ENCODE measurements around the gene CLVS2. TPM values are rescaled to one million over a fixed set of nuclear protein-coding genes. Genes with fewer than 3 reads are reported as not detected.

The CLVS2 gene
- total RNA-seq, 4 donors from 2014 or later: 0.09 to 0.13 TPM; not detected in 2

GRCh38 chr6:123074616-123075015, 78.6 kb downstream of the CLVS2 start:
- no peak overlapping the region for H3K27ac ChIP-seq
- TF ChIP-seq CTCF (IDR thresholded peaks at IDR 0.05): no peak
- no peak for TF ChIP-seq POLR2A (IDR thresholded peaks at IDR 0.05)
- no peak for DNase-seq
- H3K36me3 ChIP-seq: no peaks in the 10 kb centered on the region
- H3K9me3 ChIP-seq: no peaks in the 10 kb centered on the region
- no peaks in the 10 kb centered on the region for H3K4me1 ChIP-seq
- no peaks in the 10 kb centered on the region for H3K27me3 ChIP-seq
- H3K4me3 ChIP-seq: no peak overlapping the region

GRCh38 chr6:123085403-123085802, 89.4 kb downstream of the CLVS2 start:
- H3K27ac ChIP-seq: no peak overlapping the region
- H3K9me3 ChIP-seq: no peaks in the 10 kb centered on the region
- TF ChIP-seq POLR2A (IDR thresholded peaks at IDR 0.05) (no peak), CTCF (IDR thresholded peaks at IDR 0.05) (no peak)
- no peak for DNase-seq
- H3K36me3 ChIP-seq: no peaks in the 10 kb centered on the region
- no peak overlapping the region for H3K4me3 ChIP-seq
- no peaks in the 10 kb centered on the region for H3K4me1 ChIP-seq
- H3K27me3 ChIP-seq: no peaks in the 10 kb centered on the region

GRCh38 chr6:123089226-123089625, 93.2 kb downstream of the CLVS2 start:
- Histone ChIP-seq H3K27me3 (no peaks in the 10 kb centered on the region), H3K4me3 (no peak overlapping the region)

GRCh38 chr6:123091091-123091895, 95.3 kb downstream of the CLVS2 start:
- no peaks in the 10 kb centered on the region for H3K9me3 ChIP-seq
- no peaks in the 10 kb centered on the region for H3K36me3 ChIP-seq
- no peaks in the 10 kb centered on the region for H3K4me1 ChIP-seq
- H3K27ac ChIP-seq: no peak overlapping the region
- DNase-seq: no peak
- H3K4me3 ChIP-seq: no peak overlapping the region
- no peaks in the 10 kb centered on the region for H3K27me3 ChIP-seq
- TF ChIP-seq CTCF (IDR thresholded peaks at IDR 0.05) (no peak), POLR2A (IDR thresholded peaks at IDR 0.05) (no peak)

More at GRCh38 chr6:123089226-123089625, 93.2 kb downstream of the CLVS2 start:
- no peaks in the 10 kb centered on the region for H3K9me3 ChIP-seq
- no peaks in the 10 kb centered on the region for H3K4me1 ChIP-seq
- no peak overlapping the region for H3K27ac ChIP-seq
- no peaks in the 10 kb centered on the region for H3K36me3 ChIP-seq
- TF ChIP-seq CTCF (IDR thresholded peaks at IDR 0.05): no peak
- no peak for TF ChIP-seq POLR2A (IDR thresholded peaks at IDR 0.05)
- no peak for DNase-seq

GRCh38 chr6:123091896-123092271, 95.8 kb downstream of the CLVS2 start:
- no peak for DNase-seq
- no peaks in the 10 kb centered on the region for H3K4me1 ChIP-seq
- H3K27me3 ChIP-seq: no peaks in the 10 kb centered on the region
- no peak overlapping the region for H3K27ac ChIP-seq
- H3K9me3 ChIP-seq: no peaks in the 10 kb centered on the region
- TF ChIP-seq POLR2A (IDR thresholded peaks at IDR 0.05) (no peak), CTCF (IDR thresholded peaks at IDR 0.05) (no peak)
- H3K4me3 ChIP-seq: no peak overlapping the region
- no peaks in the 10 kb centered on the region for H3K36me3 ChIP-seq

All from Peyer's patch (tissue), 4 donors.